HG03039 (cell line): Measurements from ENCODE around the gene KRTAP5-7.

Experiments used
- ATAC-seq: cut with Tn5 transposase; IDR thresholded peaks from one replicate; pipeline ENCODE4 v1.9.1; 2021; ENCODE audit warnings: mild to moderate bottlenecking, moderate library complexity; ENCODE audit not compliant: unreplicated experiment

Gene KRTAP5-7

GRCh38 chr11:71495286-71496230 lies 31.5 kb upstream of the KRTAP5-7 start:
- no peak for ATAC-seq

- ATAC-seq, result no peak
These were observed 30.6 kb upstream of the KRTAP5-7 start for GRCh38 chr11:71496421-71496820.

GRCh38 chr11:71498091-71498490 lies 29.0 kb upstream of the KRTAP5-7 start:
- no peak for ATAC-seq

DNA sequence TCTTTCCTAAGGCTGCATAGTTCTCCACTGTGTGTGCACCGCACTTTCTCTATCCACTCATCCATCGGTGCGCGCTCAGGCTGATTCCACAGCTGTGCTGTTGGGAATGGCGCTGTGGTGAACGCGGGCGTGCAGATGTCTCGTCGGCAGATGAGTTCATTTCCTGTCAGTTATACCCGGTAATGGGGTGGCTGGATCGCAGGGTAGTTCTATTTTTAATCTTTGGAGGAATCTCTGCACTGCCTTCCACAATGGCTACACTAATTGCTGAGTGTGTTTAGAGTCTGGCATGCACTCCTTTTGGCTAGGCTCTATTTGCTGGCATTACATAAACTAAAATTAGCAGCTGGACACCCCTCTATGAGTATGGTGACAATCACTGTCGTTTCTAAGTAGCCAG lies 27.9 kb upstream of the KRTAP5-7 start:
- ATAC-seq, result no peak

GRCh38 chr11:71499546-71499945 lies 27.5 kb upstream of the KRTAP5-7 start:
- no peak for ATAC-seq

GRCh38 chr11:71500601-71501021 lies 26.5 kb upstream of the KRTAP5-7 start:
- ATAC-seq, result no peak

- no peak for ATAC-seq
These were observed 25.7 kb upstream of the KRTAP5-7 start for GRCh38 chr11:71501071-71501985.

- no peak for ATAC-seq
These were observed 25.0 kb upstream of the KRTAP5-7 start for GRCh38 chr11:71502026-71502425.

DNA sequence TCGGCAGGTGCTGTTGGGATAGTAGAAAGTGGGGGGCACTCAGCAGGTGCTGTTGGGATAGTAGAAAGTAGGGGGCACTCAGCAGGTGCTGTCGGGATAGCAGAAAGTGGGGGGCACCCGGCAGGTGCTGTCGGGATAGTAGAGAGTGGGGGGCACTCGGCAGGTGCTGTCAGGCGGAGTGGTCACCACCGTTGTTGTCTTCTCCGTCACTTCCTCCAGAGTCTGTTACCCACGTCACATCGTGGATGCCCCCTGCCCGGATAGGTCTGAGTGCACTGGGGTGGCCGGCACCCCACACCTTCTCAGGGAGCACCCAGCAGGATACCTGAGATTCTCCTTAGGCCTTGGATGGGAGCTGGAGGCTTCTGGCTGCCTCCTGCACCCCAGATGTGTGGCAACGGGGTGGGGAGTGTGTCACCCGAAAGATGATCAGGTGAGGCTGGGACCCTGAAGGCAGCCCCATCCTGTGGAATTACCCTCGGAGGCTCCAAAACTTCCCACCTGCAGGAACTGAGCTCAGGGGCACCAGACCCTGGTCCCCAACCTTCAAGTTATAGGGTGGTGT lies 24.1 kb upstream of the KRTAP5-7 start:
- no peak for ATAC-seq

DNA sequence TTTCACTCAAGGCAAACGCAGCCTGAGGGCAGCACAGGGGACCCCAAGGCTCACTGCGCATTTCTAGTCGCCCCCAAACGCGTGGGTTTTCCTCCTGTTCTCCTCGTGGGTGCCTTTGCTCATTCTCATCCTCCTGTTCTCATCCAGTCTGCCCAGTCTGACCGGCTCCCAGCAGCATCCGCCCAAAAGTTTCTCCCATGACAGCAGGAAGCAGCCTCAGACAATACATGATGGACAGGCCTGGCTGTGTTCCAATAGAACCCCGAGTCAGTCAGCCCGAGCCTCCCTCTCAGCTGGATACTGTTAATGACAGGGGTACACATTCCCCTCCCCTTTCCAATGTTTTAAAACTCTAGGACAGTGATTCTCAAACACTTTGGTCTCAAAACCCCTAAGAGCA lies 22.5 kb upstream of the KRTAP5-7 start:
- ATAC-seq, result no peak

- ATAC-seq, result no peak
These were observed 22.1 kb upstream of the KRTAP5-7 start for GRCh38 chr11:71505001-71505400.

DNA sequence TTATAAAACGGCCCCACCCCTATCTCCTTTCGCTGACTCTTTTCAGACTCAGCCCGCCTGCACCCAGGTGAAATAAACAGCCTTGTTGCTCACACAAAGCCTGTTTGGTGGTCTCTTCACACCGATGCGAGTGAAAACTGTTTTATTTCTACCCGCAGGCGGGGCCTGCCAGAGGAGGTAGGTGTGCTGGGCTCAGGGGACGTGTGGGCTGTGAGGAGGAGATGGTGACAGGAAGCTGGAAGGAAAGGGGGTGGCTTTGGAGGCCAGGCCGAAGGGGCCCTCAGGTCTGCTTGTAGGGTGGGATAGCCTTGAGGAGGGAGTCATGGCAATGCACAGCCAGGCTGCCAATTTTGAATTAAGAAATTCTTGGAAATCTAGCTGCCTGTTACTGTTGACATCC lies 21.3 kb upstream of the KRTAP5-7 start:
- ATAC-seq, result no peak

DNA sequence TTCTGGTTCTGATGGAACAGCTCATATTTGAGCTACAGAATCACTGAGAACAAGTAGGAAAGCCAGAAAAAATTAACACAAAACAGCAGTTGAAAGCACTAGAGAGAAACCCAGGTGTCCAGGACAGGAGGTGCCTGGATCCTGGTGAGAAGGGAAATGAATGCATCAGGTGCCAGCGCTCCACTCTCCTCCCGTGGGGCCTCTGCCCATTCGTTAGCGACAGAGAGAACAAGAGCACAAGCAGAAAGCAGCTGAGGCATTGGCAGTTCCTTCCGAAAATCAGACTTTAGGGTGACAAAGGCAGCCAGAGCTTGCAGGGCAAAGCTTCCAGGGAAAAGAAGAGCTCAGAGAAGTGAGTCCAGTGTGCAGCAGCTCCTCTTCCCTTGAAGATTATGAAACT lies 20.0 kb upstream of the KRTAP5-7 start:
- no peak for ATAC-seq

- no peak for ATAC-seq
These were observed 8.3 kb upstream of the KRTAP5-7 start for GRCh38 chr11:71518506-71519471.

DNA sequence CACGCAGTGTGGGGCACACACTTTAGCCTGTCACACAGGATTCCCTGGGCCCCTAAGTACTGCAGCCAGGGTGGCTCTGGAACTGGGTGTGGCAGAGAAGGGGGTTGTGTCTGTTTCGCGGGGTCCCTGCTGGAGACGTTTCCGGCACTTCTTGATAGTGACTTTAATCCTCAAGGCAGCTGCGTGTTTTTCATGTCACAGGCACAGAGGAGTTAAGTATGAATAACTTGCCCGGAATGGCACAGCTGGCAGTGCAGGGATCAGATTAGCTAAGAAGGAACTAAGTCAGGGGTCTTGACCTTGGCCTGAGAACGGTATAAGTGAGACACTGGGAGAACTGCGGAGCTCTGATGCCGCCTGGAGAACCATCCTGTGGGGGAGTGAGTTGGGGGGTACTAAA lies 7.5 kb upstream of the KRTAP5-7 start:
- no peak for ATAC-seq

DNA sequence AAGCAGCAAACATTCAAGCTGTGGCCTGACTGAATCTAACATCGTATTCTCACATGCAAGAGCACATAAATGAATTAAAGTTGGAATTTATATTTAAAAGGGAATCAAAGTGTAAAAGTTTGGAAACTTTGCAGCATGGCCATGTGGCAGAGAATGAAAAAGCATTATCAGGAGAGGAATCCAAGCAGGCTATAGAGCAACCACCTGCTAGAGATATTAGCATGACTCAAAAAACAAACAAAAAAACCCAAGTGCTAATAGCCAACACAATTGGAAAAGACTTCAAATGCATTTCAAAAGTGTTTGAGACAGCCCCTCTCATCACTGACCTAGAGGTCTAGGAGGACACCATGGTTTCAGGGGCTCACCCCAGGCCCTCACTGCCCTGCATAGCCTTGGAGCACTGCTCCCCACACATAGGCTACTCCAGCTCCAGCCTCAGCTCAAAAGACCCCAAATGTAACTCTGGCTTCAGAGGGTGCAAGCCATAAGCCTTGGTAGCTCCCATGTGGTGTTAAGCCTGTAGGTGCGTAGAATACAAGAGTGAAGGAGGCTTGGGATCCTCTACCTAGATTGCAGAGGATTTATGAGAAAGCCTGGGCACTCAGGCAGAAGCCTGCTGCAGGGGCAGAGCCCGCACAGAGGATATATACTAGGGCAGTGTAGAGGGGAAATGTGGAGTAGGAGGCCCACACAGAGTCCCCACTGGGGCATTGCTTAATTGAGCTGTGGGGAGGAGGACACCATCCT lies 1.7 kb upstream of the KRTAP5-7 start:
- no peak for ATAC-seq

GRCh38 chr11:71525938-71526495 lies 1.1 kb upstream of the KRTAP5-7 start:
- no peak for ATAC-seq

- ATAC-seq, result no peak
These were observed 626 bp downstream of the KRTAP5-7 start for GRCh38 chr11:71527576-71528210.

DNA sequence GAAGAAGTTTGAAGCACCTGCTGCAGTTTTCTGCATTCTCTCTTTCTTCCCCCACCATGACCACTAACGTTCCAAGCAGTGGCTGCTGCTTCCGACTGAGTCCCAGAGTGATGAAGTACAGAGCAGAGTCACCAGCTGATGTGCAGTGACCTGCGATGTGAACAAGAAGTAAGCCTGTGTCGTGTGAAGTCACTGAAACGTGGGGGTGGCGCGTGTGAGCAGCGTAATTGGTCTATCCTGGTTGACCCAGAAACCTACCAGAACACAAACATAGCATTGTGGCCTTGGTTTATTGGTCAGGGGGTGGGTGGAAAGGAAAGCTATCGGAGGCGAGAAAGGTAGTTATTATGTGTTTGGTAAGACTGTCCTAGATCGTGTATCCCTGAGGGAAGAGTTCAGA lies 3.5 kb downstream of the KRTAP5-7 start:
- ATAC-seq, result no peak
